PC-3 (cell line): ENCODE results near the gene CEP83.

Experiments
- CTCF ChIP-seq: fragments of 300-600 bp; sonication (generic); conservative IDR thresholded peaks from 2 replicates; pipeline ENCODE4 v1.5.1; 2017; ENCODE audit warnings: antibody characterized with exemption, low read depth, mild to moderate bottlenecking, low read length
- EZH2 ChIP-seq: fragments of 300-600 bp; sonication (generic); IDR thresholded peaks from one replicate; pipeline ENCODE4 v1.6.1; 2017; ENCODE audit warnings: antibody characterized with exemption, mild to moderate bottlenecking, low read length; ENCODE audit not compliant: unreplicated experiment

- no peak for TF ChIP-seq CTCF
- no peak for TF ChIP-seq EZH2
Measured at GRCh38 chr12:94260717-94261116, 198.9 kb downstream of the CEP83 start.
